ENCODE data around the gene SCNN1A. TPM values are rescaled to one million over a fixed set of nuclear protein-coding genes. Genes with fewer than 3 reads are reported as not detected.
A peak's percentile ranks its signal among the peaks of the same experiment; 100 is the strongest.
"Not testable (repeated sequence)": the region's sequence is repeated elsewhere in the genome, so short reads cannot be mapped to it uniquely, and the experiment has no call there.

The SCNN1A gene
- total RNA-seq, 1 donor from 2014 or later: 0.46 TPM

DNA sequence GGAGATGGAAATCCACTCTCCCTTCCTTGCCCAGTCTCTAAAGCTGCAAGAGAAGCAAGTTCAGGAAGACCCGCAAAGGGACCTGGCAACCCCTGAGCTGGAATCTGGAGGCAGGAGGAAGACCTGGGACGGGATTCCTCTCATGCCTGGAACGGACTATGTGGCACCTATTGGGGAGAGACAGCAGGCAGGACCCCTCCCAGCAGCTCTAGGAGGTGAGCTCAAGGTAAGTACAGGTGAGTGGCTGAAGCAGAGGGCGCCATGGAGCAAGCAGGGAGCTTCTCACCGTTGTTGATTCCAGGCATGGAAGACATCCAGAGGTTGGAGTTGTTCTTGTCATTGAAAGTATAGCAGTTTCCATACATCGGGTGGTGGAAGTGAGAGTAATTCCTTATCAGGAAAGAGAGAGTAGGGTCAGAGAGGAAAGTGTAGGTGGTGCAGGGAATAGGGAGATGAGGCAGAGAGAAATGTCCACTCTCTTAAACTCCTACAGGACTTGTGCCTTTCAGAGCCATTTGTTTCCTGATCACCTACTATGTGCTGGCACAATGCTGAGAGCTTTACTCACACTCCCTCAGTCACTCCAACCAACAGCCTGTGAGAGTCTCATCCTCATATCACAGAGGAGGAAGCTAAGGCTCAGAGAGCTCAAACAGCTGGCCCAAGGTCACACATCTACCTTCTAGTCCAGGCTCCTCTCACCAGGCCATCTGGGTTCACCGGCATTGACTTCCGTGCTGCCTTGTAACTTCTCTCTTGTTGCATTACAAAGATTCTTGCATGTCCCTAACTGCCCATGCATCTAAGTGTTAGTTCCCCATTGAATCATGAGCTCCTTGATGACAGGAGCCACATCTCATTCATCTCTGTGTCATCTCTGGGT, 19.6 kb downstream of the SCNN1A start:
- intact Hi-C loops (cut with DNase I): no loop called here
- ATAC-seq (no peak), DNase-seq (ENCODE audit: missing footprints) (no peak)

DNA sequence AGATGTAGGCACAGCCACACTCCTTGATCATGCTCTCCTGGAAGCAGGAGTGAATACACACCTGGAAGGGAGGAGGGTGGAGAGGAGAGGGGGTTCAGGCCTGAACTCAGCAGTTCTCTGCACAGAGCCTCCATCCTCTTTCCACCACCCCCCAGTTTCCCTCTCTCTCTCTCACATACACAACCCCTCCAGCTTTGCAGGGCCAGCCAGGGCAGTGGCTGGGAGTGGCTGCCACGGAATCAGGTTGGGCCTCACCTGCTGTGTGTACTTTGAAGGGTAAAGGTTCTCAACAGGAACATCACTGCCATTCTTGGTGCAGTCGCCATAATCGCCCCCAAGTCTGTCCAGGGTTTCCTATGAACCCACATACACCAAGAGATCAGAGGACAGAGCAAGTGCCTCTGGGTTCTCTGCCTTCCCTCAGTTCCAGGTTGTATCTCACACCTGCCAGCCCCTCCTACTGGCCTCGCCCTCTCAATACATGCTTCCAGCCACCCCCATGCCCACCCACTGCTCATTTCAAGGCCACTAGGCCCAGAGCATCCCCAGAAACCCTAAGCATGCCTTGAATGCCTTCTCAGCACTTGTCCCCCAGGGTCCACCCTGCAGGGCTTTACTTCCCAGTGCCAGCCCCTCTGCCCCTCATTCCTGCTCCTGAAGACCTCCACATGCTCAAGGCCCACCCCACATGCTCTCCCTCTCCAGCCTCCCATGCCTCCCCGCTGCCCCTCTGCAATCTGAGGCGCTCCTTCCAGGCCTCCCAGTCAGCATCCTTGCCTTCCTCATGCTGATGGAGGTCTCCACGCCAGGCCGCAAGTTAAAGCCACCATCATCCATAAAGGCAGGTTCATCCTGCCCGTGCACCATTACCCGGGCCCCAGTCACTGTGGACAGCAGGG, 20.6 kb downstream of the SCNN1A start:
- DNase-seq (ENCODE audit: missing footprints): no peak
- intact Hi-C loops (cut with DNase I): no loop called here

DNA sequence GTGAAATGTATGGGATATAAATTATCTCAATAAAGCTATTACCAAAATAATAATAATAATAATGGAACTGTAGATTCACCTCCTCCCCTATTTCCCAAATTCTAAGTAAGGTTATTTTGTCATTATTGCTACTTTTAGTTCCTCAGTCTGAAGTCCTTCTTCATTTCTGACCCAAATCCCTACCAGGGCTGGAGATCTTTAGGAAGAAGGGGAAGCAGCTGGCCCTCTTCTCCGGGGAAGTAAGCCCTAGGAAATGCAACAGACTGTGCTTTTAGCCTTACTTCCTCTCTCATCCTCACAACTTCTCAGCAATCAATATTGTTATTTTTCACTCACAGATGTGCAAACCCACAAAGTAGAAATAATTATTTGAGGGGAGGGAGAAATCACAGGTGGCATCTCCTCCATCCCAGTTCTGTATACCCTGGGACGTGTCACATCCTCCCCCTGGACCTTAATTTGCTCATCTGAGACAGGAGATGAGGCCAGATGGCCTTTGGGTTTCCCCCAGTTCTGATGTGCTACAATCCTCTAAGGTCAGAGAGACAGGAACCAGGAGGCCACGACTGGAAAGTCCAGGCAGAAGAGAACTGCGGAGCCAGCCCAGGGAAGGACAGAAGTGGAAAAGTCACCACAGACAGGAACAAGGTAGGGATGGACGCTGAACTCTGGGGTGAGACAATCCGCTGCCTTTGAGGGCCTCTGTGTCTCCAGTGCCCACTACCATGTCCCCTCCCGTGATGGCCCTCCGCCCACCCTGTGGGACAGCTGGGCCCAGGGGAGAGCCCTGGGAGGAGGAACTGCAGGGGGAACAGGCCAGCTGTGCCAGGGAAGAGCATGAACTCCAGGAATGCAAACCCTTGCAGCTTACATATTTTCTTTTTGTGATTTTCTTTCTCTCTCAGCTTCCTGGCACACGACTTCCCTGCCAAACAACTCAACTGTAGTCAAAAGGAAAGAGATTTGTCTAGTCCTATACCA, 22.9 kb downstream of the SCNN1A start:
- intact Hi-C loops (cut with DNase I): no loop called here
- DNase-seq (ENCODE audit: missing footprints): no peak
- peak; percentile 54 for ATAC-seq

More for the DNA sequence above, 20.6 kb downstream of the SCNN1A start:
- no peak for ATAC-seq

DNA sequence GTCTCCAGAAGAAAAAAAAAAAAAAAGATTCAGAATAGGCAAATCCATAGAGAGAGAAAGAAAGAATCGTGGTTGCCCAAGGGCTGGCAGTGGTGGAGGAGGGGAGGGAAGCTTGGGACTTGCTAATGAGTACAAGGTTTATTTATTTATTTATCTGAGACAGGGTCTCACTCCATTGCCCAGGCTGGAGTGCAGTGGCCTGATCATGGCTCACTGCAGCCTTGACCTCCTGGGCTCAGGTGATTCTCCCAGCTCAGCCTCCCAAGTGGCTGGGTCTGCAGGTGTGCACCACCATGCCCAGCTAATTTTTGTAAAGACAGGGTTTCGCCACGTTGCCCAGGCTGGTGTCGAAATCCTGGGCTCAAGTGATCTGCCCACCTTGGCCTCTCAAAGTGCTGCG, 23.7 kb downstream of the SCNN1A start:
- DNase-seq (ENCODE audit: missing footprints) (no peak), ATAC-seq (no peak)
- intact Hi-C loops (cut with DNase I): no loop called here

DNA sequence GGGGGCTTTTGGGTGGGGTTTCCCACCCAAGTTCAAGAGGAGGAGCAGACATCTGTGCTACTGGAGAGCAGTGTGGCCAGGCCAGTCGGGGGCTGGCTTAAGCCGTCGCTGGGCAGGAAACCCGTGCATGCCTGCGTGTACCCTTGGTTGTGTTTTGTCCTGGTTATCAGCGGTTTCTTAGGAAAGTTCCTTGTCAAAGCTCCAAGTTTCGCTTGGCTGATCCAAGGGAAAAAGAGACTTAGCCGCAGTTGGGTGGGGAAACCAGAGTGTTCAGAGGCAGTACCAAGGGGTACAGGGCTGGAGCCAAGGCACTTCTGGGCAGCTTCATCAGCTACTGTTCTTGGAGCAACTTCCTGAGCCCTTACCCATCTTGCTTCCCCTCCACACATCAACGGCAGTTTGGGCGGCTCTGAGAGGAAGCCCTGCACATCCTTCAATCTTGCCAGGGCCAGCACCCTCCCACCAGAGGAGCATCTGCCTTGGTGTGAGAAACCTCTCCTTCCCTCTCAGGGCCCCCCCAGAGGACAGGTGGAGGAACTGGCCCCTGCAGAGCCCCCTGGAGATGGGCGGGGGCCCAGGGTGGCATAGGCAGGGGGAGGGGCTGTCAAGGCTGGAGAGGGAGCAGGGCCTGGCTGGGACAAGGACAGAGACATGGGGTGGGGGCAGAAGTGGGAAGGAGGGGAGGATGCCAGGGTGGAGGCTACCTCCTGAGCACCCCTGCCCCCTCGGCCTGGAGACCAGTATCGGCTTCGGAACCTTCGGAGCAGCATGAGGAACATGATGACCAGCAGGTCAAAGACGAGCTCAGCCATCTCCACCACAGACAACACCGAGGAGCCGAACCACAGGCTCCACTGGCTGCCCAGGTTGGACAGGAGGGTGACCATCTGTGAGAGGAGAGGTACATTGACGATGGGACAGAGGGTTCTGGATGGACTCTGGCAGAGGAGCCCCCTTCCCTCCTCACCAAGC, 27.7 kb downstream of the SCNN1A start:
- intact Hi-C loops (cut with DNase I): no loop called here
- DNase-seq (ENCODE audit: missing footprints) (peak; percentile 81), ATAC-seq (peak; percentile 79)

DNA sequence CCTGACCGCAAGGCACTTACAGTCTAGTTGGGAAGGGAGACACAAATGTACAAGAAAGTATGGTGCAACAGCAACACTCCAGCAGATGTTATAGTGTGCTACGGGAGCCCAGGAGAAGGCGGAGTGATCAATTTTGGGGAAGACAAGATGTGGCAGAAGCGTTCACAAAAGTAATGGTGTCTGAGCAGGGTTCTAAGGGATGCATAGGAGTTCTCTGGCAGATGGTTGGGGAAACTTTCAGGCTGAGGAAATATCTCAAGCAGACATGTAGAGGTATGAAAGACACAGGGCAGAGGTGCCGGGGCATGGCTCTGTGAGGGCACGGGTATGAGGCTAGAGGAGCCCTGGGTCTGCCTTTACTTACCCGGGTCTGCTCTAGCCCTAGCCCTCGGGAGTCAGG, 28.4 kb downstream of the SCNN1A start:
- DNase-seq (ENCODE audit: missing footprints): no peak
- peak; percentile 3 for ATAC-seq
- intact Hi-C loops (cut with DNase I): no loop called here

DNA sequence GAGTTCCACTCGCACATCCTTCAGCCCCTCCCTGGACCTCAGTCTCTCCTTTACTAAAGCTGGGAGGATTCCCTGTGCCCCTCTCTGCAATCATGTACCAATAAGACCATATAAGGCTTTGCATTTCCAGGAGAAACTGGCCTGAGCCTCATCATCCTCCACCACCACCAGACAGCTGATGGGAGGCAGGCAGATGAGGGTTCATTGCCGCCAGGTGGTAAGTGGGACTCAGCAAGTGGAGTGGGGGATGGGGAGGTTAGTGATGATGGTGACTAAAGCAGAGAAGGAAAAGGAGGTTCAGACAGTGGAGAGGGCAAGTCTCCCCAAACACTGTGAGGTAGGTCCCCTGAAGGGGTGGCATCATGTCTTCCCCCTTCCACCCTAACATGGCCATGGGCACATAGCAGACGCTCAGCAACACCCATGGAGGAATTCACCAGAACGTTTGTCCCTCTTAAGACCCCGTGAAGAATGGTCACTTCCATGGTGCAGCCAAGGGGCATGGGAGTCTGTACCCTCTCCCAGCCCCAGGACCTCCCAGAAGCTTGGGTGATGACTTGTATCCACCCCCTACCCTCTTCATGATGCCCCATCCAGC, 29.0 kb downstream of the SCNN1A start:
- no peak for DNase-seq (ENCODE audit: missing footprints)
- no peak for ATAC-seq
- intact Hi-C loops (cut with DNase I): no loop called here

DNA sequence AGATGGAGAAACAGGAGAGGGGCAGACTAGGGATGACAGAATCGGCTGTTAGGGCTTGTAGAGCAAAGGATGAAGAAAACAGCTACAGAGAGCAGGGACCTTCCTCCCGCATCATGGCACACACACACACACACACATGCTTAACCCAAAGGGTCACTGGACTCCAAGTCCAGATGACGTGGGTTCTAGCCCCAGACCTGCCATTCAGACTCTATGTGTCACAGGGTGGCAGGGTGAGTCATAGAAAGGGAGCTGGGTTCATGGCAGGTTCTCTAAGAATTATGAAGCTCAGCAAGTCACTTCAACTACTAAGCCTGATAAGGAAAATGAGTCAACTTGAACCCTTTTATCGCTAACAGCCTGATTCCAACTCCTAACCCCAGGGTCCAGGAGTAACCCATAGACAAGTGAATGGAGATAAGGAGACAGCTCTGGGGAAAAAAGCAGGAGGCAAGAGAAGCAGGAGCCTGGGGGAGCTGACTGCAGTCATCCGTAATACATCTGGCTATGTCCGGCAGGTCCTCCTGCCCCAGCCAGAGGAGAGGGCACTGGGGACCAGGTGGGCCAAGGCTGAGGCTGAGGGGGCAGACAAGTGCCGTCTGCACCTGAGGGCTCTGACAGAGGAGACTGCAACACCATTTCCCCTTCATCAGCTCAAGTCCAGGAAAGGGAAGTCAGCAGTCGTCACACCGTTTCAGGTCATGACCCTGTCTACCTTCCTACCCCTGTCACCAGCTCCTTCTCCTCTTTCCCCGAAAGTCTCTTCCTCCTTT, 29.9 kb downstream of the SCNN1A start:
- DNase-seq (ENCODE audit: missing footprints): no peak
- no peak for ATAC-seq
- intact Hi-C loops (cut with DNase I): no loop called here

DNA sequence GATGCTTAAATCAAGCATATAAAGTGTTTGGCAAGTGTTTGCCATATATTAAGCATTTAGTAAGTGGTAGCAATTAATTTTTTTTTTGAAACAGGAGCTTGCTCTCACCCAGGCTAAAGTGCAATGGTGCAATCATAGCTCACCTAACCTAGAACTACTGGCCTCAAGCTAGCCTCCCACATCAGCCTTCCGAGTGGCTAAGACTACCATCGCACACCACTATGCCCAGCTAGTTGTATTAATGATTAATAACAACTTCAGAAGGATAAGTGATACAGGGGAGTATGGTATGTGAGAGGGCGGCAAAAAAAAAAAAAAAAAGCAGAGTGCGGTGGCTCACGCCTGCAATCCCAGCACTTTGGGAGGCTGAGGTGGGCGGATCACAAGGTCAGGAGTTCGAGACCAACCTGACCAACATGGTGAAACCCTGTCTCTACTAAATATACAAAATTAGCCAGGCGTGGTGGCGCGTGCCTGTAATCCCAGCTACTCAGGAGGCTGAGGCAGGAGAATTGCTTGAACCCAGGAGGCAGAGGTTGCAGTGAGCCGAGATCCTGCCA, 31.2 kb downstream of the SCNN1A start:
- ATAC-seq; intact Hi-C loops (cut with DNase I); DNase-seq (ENCODE audit: missing footprints): not testable (repeated sequence)

DNA sequence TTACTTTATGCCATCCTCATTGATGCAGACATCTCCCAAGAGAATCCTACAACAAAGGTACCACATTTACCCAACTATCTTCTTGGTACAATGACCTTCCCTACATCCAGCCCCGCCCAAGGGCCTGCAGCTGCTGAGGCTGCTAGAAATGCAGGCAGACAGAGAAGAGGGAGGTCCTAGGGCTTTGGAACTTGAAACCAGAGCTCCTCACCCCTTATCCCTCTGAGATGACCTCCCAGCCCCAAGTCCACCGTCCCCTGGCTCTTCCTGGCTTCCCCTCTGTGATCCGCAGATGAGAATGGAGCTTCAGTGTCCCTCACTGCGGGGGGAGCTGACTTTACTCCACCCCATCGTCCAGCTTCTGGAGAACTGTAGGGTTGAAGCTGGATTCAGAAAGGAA, 31.8 kb downstream of the SCNN1A start:
- ATAC-seq (no peak), DNase-seq (ENCODE audit: missing footprints) (no peak)
- intact Hi-C loops (cut with DNase I): no loop called here

DNA sequence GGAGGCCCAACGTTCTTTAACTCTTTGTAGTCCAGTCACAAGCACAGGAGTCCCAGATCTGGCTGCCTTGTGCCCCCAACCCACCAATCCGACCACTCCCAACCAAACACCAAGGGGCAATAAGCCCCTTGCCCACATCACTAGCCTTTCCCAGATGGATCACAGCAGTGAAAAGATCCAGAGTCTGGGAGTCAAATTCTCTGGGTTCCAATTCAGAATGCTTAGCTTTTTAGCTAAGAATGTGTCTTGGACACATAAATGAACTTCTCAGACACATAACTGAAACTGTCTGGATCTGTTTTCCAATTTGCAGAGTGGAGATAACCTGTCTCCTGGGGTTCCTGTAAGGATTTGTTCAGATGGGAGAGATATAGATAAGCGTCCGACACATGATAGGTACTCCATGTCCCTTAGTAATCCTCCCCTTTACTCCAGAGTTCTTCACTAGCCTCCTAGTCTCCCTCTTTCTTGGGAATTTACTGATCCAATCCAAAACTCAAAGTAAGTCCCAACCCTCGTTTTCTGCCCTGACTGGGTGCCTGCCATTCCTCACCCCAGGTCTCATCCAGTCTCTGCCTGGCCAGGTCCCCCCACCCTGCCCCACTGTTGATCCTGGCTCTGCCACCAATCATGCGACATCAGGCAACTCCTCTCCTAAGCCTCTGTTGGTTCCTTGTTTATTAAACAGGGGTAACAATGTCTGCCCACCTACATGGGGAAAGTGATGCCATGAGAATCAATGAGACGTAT, 33.0 kb downstream of the SCNN1A start:
- intact Hi-C loops (cut with DNase I): no loop called here
- DNase-seq (ENCODE audit: missing footprints) (no peak), ATAC-seq (no peak)

DNA sequence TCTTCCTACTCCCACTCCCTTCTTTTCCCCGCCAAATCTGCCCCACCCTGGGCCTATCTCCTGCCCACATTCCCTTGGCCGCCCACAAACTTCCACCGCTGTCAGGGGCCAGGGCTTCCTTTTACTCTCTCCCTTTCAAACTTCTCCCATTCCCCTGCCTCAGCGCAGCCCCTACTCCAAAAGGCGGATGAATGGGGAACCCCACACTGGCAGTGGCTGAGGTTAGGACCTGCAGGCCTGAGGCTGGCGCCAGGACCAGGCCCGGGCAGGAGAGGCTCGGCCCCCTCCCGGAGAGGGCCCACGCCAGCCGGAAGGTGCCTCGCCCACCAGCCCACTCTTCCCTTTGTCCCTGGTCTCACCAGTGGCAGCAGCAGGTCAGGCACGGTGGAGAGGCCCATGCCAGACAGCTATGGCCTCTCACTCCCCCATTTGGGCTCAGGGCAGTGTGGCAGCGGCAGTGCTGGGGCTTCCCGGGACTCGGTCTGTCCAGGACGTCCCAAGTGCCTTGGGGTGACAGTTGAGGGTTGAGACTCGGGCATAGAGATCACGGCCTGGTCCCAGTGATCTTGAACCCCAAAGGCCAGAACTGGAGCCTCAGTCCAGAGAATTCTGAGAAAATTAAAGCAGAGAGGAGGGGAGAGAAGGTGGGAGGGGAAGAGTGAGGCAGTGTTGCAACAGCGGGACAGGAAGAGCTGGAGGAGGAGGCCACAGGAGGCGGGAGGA, 33.8 kb downstream of the SCNN1A start, which contains the start of gene TNFRSF1A:
TSS of gene TNFRSF1A (minus strand) at position 660 of the 723 bp plus-strand sequence. CDS start at position 398, 262 bp downstream.
- DNase-seq (ENCODE audit: missing footprints): peak; percentile 81
- peak; percentile 88 for ATAC-seq
- intact Hi-C loops (cut with DNase I): loop anchor here (2.0 kb wide), 1 partner anchor 41 kb away; no protein-coding TSS in a partner anchor

DNA sequence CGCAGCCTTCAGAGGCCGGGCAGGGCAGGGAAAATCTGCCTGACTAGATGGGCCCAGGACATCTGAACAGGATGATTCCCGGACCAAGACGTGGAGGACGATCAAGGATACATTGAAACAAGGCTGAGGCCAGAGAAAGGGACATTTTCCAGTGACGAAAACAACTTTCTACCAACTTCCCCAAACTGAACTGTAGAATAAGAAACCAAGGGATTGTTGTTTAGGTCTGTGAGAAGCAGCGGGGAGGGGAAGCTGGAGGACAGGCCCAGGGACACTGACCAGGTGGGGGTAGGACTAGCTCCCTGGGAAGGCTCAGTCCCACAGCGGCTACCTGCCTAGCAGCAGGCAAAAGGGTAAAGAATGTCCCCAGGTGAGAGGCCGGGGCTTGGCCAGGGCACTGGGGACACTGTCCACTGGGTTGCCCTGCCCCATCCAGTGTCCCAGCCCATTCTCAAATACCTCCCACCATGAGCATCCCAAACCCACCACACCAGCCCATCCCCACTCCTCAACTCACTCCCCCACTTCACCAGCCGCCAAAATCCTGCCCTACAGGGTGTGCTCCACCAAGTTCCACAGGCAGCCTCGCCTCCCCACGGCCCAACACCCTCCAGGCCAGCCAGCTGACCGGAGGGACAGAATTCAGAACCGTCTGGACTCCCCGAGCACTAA, 34.5 kb downstream of the SCNN1A start:
- DNase-seq (ENCODE audit: missing footprints): no peak
- ATAC-seq: no peak
- intact Hi-C loops (cut with DNase I): loop anchor here (2.0 kb wide), 1 partner anchor 42 kb away; no protein-coding TSS in a partner anchor

DNA sequence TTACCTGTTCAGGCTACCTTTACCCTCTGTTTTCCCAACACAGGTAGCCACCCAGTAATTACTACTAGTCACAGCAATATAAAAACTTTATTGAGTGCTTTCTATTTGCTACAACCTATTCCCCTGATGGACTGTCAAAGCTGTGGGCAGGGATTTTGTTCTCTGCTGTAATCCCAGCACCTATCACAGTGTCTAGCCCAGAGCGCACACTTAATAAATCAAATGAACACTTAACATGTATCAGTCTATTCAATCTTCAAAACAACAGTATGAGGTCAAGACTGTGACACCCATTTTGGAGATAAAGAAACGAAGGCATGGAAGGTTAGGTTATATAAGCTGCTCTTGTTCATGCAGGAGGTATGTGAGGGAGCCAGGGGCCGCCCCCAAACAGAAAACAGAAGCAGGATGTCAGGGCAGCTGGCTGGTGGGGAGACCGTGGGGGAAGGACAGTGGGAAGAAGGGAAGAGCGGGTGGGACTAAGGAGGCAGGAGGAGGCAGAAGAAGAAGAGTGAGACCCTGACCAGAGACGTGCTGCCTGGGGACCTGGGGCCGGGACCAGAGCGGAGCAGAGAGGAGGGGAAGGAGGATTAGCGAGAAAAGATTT, 35.2 kb downstream of the SCNN1A start:
- DNase-seq (ENCODE audit: missing footprints) (no peak), ATAC-seq (no peak)
- intact Hi-C loops (cut with DNase I): loop anchor here (2.0 kb wide), 1 partner anchor 43 kb away; no protein-coding TSS in a partner anchor
